Gastroesophageal sphincter (tissue), 3 donors: Measurements from ENCODE around the gene PLAC8L1.

Source experiments
- CTCF ChIP-seq, 4 experiments: fragments of 200-600 bp in 2 of 4; fragments of 450-650 bp in 2 of 4; sonication (generic) in 1 of 4; IDR thresholded peaks; one replicate each; pipeline ENCODE4 v1.5.1; 2017 to 2019; ENCODE audit warnings: antibody characterized with exemption in 4 of 4, mild to moderate bottlenecking in 2 of 4, moderate library complexity in 2 of 4
- EP300 ChIP-seq: sonication (generic); formaldehyde crosslinking; IDR thresholded peaks from one replicate; pipeline ENCODE4 v1.6.1; 2017; ENCODE audit warnings: antibody characterized with exemption, mild to moderate bottlenecking
- POLR2A ChIP-seq, 2 donors: fragments of 450-650 bp; IDR thresholded peaks; one replicate each; pipeline ENCODE4 v1.6.1; 2017; ENCODE audit warnings: antibody characterized with exemption in 2 of 2, mild to moderate bottlenecking in 2 of 2, moderate library complexity in 1 of 2
- POLR2AphosphoS5 ChIP-seq: sonication (generic); formaldehyde crosslinking; IDR thresholded peaks from one replicate; pipeline ENCODE4 v1.6.1; 2017; ENCODE audit warnings: antibody characterized with exemption

GRCh38 chr5:146103594-146103993 is 1.8 kb downstream of the PLAC8L1 start:
- TF ChIP-seq CTCF (IDR thresholded peaks at IDR 0.05): no peak
- TF ChIP-seq POLR2A (IDR thresholded peaks at IDR 0.05): no peak
- TF ChIP-seq POLR2AphosphoS5: no peak
- TF ChIP-seq EP300: no peak
